Midbrain (tissue), 1 donor: ENCODE data around the gene FTCD.
A peak's percentile ranks its signal among the peaks of the same experiment; 100 is the strongest.

Experiments
- DNase-seq: peaks from one replicate; lab custom pipeline; 2025; lab: John Stamatoyannopoulos, UW

FTCD gene

DNA sequence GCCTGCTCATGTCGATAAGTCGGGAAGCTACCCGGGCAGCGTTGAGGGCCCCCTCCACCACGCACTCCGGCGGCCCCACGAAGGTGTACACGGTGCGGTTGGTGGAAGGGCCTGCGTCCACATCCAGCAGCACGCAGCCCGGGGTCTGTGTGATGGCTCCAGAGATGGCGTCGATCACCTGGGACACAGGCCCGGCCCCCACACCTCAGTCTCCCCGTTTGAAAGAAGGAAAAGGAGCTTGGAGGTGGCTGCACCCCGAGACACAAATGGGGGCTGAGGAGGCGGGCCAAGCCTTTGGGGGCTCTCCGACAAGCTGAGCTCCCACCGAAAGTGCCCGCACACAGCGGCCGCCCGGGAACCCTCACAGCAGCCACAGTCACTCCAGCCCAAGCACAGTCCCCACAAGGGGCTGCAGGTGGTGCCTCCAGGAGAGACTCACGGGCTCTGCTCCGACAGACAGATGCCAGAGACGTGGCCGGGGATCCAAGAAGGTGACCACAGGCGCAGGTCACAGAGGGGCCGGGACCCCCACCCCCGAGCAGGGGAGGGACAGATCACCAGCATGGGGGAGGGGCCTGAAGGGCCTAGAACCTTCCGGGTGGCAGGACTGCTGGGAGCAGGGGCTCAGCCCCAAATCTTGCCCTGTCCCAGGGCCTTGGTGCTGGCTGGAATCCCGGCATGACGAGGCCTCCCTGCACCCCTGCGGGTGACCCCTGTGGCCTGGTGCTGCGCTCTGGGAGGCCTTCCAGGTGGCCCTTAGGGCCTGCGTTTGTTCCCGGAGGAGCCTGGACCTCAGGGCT is 1.0 kb downstream of the FTCD start:
- DNase-seq, result no peak

DNA sequence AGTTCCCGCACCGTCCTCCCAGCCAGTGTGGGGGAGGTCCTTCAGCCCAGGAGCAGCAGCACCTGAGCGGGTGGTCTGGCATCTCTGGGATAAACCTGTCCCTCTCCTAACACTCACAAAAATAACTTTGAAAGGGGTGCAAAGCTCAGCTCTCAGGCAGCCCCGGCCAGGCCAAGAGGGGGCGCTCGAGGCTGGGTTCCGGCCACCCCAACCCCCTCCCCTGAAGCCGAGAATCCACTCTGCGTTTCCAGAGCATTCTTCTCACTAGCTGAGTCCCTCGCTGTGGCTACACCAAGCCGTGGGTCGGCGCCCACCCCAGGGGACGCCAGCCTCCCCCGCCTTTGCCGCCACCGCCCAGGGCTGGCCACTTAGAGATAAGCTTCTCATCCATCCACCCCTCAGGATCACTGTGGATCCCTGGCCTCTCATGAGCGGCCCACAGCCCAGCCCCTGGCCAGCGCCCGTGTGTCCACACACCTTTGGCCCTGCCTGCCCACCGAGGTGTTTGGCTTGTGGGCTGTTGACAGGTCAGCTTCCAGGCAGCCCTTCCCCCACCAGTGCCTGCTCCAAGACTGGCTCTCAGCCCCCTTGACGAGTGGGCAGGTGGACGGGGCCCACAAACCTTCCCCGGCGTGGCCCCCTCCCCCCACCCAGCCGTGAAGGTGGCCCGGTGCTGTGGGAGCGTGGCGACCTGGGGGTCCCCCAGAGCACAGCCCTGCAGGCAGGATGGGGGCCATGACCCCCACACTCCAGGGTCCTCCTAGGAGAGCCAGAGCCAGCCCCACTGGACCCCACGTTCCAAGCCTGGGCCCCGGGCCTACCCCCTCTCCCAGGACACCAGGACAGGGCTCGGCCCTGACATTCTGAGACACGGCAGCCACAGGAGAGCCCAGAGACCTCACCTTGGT is 1.9 kb downstream of the FTCD start:
- DNase-seq, result peak; percentile 63

DNA sequence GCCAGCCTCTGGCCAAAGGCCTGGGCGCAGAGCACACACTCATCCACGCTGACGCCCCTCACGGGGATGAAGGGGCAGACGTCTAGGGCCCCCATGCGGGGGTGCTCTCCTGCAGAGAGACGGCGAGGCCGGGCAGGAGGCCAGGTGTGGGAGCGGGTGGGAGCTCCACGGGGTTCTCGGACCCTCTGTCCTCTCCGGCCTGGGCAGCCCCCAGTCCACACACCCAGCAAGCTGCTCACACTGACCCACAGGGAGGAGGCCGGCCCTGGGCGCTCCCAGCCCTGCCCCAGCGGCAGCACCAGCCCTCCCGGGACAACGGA is 2.5 kb downstream of the FTCD start:
- DNase-seq, result no peak

DNA sequence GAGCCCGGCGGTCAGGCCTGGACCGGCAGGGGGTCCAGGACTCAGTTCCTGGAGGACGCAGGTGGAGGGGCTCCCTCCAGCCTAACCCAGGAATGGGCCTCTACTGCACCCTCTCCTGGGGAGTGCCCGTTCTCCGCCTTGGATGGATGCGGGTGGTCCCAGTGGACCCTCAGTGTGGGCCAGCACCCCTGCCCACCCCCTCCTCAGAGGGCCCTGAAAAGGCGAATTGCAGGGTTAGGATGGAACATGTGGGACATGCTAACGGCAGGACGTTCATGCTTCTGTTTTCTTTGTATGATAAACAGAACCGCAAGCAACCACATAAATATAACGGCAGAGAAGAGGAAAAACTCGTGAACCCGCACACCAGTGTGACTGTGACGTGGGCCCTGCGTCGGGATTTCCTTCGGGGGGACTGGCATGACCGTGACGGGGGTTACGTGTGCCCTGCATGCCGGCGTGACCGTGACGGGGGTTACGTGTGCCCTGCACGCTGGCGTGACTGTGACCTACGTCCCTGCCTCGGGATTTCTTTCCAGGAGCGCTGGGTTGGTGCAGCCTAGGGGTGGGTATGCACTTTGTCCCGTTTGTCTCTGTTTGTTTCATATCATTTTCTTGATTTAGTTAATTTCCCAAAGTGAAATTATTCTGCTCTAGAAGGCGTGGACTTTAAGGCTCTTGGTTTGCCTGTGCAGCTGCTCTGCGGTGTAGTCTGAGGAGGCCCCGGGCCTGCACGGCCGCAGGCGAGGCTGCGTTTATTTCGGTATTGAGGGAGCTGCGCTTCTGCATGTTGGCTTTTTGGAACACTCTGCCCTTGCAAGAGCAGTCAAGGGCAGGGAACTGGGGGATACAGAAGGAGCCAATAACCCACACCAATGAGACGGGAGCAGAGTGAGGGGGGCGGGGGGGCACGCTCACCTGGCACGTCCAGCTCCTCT is 3.1 kb downstream of the FTCD start:
- no peak for DNase-seq

DNA sequence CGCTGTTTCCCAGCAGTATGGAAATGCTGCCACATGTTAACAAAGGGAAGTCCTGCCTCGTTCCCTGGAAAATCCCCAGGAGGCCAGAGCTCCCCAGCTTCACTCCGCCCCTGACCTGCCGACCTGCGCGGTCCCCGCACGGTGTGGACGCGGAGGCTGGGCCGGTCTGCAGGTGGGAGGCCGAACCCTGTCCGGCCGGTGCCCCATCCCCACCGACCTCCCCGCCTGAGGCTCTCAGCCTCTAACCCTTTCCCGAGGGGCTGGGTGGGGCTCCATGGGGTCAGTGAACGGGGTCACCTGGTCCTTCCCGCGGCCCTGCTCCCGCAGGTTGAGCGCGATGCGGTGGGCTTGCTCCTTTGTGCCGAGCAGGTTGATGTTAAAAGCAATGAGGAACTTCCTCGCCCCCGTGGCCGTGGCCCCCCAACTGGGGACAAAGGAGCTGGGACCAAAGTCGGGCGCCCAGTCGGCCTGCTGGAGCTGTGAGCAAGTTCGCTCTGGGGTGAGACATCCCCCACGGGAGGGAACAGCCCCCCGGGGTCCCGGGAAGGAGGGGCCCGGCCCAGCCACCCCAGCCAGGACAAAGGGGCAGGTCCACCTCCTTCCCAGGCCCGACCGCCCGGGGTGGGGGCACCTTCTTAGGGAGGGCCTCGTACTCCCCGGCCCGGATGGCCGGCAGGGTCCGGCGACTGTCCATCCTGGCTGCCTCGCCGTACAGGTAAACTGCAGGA is 4.0 kb downstream of the FTCD start:
- no peak for DNase-seq

DNA sequence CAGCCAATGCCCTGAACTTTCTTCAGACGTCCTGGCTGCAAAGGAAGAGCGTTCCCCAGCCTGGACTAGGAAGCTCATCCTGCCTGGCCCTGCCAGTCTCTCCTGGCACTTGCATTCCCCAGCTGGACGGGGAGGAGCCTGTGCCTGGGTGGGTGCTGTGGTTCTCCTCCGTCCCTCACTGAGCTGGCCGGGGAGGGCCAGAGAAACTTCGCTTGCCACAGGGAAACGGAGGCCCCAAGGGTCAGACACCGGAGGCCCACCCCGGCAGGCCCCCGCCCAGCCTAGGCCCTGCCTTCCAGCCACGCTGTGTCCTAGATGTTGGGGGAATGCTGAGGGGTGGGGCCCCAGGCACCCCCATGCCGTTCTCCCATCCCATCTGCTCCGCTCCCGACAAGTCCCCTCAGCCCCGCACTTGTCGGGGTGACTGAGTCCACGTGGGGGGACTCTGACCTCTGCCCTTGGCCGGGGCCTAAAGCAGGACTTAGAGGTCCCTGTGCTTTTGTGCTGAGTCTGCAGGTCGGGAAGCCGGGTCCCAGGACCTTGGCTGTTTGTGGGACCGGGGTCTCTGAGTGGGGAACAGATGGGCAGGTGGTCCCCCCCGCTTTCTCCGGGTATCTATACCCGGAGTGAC is 4.8 kb downstream of the FTCD start:
- DNase-seq, result no peak

DNA sequence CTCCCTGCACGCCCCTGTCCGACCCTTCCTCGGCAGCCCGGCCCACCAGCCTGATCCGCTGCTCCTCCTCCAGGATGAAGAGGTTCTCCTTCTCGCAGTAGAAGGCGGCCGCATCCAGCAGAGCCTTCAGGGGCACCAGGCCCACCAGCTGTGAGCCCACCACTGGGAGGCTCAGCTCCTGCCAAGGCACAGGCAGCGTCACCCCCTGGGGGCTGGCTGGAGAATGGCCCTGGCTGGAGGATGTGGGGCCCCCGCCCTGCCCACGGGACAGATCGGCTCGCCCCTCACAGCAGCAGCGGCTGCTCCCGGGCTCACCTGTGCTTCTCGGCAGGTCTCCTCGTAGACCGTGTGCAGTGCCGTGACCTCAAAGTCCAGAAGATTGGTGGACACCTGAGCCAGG is 5.3 kb downstream of the FTCD start:
- no peak for DNase-seq

DNA sequence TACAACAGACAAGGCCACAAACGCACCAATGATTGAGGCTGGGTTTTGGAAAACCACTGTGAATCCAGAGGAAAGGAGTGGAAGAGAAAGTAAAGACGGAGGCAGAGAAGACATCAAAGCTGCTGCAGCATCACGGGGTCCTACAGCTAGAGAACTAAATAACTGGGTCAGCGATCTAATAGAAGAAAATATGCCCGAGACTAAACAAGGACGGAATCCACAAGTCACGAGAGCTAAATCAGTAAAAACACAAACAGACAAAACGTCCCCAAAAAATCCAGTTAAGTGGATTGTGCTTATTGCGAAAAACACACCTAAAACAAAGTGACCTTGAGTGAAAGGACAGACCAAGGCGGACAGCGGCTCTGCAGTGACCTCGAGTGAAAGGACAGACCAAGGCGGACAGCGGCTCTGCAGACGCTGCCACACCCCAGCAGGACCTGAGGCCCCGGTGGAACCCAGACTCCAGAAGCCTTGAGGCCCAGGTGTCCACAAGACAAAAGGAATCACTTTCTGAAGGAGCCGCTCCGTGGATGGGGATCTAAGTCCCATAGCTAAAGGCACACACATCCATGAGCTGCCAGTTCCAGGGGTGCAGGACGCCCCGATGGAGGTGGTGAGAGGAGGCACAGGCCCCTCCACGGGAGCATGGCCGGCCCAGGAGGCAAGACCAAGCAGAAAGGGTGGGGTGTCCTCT is 6.0 kb downstream of the FTCD start:
- DNase-seq, result no peak

DNA sequence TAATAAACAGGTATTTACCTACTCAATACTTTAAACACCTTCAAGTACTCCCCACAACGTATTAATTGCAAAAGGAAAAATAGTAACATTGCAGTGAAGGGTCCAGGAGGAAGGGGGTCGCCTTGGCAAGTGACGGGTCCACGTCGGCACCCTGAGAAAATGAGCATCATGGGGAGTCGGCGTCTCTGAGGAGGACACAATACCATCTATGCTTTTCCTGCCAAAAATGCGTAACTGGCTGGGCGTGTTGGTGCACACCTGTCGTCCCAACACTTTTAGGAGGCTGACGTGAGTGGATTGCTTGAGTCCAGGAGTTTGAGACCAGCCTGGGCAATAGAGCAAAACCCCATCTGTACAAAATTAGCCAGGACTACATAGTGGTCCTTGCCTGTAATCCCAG is 7.3 kb downstream of the FTCD start:
- no peak for DNase-seq

DNA sequence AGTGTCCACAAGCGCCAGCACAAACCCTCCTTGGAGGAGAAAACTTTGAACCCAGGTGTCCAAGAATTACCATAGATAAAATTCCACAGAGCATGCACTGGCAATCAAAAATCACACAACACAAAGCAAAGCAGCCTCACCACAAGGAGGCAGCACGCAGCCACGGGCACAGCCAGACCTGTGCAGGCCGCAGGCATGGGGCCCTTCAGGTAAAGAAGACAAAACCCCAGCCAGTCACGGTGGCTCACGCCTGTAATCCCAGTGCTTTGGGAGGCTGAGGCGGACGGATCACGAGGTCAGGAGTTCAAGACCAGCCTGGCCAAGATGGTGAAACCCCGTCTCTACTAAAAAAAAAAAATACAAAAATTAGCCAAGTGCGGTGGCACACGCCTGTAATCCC is 8.0 kb downstream of the FTCD start:
- DNase-seq, result peak; percentile 4

DNA sequence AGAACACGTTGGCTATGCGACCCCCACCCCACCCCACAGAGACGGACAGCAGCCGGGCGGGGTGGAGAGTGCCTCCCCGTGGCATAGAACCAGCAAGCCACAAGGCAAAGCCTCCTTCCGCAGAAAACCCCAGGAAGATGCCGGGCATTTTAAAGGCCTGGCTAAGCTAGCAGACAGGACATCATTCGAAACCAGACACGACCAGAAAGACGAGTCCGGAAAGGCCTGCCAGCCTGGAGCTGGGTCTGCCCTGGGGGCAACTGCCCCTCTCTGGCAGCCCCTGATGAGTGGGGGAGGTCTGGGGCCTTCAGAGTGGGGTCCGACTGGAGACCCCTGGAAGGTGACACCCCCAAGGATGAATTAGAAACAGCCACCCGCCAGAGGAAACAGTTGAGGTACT is 8.5 kb downstream of the FTCD start:
- no peak for DNase-seq

DNA sequence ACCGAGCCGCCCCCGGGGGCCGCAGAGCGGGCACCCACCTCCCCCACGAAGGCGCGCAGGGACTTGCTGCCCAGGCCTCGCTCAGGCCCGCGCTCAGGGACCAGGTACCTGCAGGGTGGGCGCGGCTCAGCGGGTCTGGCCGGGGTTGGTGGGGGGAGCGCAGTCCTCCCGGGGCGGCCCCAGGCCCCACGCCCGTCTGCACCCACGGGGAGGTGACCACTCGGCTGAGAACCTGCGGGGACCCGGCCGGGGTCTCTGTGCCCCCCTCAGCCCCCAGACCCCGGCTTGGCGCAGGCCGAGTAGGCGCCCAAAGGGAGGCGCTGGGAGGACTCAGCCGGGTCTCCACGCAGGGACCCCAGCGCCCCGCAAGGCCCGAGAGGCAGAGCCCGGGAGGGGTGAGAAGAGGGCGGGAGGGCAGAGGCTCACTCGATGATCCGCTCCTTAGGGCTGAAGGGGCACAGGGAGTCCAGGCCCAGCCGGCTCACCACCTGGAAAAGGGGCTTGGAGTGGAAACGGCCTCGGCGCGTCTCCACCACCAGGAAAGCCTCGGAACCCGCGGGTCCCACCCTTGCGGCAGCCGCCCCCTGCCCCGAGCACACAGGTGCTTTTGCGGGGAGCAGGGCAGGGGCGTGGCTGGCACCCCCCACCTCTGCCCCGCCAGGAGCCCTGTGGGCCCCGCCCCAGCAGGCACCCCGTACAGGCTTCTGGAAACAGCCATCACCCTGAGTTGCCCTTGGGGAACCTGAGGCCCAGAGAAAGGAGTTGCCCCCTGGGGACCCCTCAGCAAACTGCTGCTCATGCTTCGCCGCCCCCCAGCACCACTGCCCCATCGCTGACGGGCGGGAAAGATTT is 9.3 kb downstream of the FTCD start:
- DNase-seq, result no peak

DNA sequence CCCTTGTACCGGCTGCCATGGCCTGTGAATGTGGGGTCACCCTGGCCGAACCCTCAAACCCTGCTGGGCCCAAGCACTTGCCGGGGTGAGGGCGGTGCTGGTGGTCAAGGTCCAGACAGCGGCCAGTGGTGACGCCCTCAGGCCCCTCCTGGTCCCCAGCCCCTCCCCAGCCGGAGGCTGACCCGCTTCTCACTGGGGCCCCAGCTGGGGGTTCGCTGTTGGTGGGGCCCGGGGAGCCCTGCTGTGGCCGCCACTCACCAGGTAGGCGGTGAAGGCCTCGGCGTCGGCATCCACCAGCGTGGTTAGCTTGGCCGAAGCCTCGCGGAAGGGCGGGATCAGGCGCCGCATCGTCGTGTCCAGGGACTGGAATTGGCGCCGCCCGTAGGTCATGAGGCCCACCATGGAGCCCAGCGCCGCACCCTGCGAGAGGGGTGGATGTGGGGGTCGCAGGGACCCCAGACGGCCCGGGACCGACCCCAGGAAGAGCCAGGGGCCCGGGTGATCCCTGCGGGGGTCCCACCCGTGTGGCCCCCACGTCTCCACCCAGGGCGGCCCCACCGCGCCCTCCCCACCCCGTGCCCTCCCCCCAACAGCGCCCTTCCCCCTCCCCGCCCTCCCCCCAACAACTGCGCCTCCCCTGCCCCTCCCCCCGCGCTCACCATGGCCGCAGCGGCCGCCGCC is 10.1 kb downstream of the FTCD start:
- no peak for DNase-seq

DNA sequence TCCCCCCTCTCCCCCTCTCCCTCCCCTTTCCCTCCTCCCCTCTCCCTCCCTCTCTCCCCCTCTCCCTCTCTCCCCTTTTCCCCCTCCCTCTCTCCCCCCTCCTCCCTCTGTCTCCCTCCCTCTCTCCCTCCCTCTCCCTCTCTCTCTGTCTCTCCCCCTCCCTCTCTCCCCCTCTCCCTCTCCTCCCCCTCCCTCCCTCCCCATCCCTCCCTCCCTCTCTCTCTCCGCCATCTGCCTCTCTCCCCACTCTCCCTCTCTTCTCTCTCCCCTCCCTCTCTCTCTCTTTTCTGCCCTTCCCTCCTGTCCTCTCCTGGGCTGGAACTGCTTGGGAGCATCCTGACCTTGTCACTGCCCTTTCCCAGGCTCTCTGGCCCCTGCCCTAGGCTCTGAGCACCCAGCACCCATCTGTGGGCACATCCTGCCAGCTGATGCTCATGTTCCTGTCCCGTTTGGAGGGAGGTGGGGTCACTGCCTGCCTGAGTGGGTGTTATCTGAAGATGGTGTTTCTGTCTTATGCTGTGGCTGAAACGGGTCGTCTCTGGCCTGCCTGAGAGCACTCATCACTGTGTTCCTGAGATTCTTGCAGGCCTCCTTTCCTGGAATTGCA is 10.8 kb downstream of the FTCD start:
- DNase-seq, result peak; percentile 33

DNA sequence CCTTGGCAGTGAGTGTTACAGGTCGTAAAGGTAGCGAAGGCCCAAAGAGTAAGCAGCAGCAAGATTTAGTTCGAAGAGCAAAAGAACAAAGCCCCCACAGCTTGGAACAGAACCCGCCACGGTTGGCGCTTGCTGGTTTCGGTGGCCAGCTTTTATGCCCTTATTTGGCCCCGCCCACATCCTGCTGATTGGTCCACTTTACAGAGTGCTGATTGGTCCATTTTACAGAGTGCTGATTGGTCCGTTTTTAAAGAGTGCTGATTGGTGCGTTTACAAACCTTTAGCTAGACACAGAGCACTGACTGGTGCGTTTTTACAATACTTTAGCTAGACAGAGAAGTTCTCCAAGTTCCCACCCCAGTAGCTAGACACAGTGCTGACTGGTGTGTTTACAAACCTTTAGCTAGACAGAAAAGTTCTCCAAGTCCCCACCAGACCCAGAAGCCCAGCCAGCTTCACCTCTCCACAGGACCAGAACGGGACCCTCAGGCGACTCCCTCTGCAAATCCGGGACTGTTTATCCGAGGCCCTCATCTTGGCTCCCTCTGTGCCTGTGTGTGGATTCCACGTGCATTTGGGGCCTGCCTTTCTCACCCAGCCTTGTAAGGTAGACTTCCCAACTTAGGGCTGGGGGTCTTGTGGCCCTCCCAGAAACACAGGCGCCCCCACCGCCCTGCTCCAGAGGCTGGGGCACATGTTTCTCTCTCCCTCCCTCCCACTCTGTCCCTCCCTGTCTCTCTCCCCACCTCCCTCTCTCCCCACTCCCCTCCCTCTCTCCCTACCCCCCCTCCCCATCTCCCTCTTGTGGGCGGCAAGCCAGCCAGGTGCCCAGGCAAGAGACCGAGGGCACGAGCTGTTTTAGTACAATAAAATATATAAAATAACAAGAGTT is 12.6 kb downstream of the FTCD start:
- no peak for DNase-seq

DNA sequence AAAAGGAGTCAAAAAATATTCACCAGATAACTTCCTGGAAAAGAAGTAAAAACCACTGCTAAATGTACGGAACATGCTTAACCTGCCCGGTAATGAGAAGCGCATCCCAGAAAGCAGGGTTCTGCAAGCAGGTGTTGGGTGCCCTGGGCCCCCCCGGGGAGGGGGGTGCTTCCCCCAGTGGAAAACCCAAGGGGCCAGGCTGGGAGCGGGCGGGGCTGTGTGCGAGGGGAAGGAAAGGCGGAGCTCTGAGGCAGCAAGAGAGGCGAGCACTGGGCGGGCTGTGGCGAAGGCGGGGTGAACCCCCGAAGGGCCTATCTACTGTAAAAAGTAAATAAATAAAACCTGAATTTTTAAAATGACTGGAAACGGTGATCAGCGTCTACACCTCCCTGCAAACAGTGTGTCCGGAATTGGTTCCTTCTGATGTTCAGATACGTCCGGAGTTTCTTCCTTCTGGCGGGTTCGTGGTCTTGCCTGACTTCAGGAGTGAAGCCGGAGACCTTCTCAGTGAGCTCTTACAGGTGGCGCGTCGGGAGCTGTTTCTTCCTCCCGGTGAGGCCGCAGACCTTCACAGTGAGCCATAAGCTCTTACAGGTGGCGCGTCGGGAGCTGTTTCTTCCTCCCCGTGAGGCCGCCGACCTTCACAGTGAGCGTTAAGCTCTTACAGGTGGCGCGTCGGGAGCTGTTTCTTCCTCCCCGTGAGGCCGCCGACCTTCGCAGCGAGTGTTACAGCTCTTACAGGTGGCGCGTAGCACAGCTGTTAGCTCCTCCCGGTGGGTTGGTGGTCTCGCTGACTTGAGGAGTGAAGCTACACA is 13.4 kb downstream of the FTCD start:
- DNase-seq, result no peak
